NCI-H82 treated with DMSO at 0.1 percent for 48 hours (cell line): ENCODE measurements around the gene FREY1.
A peak's percentile ranks its signal among the peaks of the same experiment; 100 is the strongest.
"Not testable (repeated sequence)": the region's sequence is repeated elsewhere in the genome, so short reads cannot be mapped to it uniquely, and the experiment has no call there.

Experiments
- DNase-seq: peaks from one replicate; lab custom pipeline; 2025; ENCODE audit not compliant: unreplicated experiment; lab: John Stamatoyannopoulos, UW

FREY1 gene

DNA sequence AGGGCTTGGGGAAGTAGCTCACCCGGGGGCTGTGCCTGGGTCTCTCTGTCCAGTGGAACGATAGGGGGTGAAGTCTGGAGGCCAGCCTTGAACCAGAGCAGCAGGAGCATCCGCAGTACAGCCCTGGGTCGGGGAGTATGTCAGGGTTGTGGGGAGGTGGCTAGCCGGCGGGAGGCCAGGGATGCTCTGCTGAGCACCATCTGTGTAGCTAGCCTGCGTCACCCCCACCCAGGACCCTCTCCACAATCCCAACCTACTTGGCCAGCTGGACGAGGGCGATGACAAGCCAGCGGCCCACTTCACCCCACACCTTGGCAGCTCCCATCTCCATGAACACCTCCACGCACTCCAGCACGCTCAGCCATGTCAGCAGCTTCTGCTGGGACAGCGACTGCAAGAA lies 8.4 kb upstream of the FREY1 start:
- no peak for DNase-seq

DNA sequence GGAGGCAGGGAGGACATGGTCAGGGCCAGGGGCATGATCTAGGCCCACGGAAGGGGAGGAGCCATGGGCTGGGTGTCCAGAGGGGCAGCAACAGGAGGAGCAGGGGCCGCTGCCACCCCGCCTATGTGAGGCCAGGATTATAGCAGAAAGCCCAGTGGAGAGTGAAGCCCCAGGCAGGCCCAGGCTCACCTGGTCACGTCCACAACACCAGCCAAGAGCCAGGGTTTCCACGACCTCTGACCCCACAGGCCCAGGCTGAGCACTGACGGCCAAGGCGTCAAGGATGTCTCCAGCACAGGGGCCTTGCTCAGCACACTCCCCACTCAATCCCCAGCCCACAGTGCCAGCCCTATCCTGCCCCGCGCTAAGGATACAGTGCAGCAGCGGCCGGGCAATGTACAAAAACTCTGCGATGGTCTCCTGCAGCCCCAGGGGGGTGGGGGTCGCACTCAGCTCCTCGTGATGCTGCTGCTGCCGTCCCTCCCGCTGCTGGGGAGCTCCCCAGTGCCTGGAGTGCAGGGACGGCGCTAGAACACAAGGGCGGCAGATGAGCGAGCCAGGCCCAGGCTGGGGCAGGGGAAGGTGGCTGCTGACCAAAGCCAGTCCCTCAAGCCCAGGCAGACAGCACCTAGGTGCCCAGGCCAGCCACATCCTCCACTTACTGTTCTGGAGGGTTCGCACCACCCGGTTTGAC lies 7.0 kb upstream of the FREY1 start:
- DNase-seq = no peak

DNA sequence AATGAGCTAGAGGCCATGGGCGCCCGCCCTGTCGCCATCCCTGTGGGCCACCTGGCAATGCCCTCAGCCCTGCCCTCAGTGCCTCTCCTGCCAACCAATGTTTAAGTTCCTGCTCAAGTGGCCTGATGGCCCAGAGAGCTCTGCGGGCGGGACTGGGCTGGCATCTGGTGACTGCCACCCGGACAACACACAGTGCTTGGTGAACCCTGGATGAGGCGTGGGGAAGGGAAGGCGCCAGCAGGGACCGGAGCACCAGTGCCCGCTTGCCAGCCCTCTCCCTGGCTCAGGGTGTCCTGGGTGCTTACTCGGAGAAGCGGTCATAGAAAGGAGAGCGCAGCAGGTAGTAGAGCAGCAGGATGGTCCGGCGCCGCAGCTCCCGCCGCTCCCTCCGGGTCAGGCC lies 6.4 kb upstream of the FREY1 start:
- DNase-seq = no peak

DNA sequence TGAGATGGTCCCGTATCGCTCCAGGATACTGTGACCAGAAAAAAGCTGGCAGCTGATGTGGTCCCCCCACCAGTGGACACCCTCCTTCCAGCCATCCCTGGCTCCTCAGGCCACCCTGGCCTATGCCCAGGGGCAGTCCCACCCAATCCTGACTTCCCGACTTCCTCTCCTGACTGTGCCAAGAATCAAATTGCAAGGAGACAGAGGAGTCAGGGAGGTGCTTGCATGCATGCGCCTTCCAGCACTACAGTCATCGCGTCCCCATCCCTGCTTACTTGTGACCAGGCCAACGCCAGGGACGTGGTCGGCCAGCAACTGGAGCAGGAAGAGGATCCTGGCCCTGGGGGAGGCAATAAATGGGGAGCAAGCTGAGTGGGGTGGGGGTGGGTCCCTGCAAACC lies 3.6 kb upstream of the FREY1 start:
- DNase-seq = no peak

DNA sequence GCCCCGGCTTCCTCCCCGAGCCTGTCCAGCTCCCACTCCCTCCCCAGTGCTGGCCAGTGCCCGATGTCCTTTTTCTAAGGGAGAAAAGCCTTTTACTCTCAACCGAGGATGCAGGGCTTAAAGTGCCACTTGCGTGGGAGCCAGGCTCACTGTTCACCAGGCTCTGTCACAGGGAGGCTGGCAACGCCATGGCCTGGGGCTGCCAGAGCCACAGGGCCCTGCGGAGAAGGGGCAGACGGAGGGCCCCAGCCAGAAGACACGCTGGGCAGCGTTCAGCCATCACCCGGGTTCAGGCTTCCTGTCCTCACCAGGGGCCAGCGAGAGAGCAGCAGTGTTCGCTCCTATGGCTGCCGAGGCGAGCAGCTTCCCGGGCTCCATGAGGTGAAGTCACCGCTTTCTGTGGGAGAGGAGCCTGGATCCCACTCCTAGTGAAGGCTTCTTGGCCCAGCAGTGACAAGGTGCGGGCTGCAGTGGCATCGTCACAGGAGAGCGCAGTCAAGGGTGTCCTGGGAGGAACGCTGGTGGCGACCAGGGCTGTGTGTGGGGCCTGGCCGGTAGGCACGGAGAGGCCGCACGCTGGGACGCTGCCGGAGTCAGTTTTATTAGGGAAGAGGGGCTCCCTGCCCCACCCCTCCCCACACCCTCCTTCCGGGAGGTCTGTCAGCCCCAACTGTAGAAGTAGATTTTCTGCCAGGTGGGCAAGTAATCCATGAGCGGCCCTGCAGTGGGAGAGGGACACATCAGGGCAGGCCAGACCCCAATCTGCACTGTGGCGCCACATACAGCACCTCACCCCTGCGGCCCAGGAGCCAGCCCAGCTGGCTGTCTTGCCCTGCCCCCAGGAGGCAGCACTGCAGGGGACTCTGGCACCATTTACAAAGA lies 2.8 kb upstream of the FREY1 start:
- DNase-seq = no peak

DNA sequence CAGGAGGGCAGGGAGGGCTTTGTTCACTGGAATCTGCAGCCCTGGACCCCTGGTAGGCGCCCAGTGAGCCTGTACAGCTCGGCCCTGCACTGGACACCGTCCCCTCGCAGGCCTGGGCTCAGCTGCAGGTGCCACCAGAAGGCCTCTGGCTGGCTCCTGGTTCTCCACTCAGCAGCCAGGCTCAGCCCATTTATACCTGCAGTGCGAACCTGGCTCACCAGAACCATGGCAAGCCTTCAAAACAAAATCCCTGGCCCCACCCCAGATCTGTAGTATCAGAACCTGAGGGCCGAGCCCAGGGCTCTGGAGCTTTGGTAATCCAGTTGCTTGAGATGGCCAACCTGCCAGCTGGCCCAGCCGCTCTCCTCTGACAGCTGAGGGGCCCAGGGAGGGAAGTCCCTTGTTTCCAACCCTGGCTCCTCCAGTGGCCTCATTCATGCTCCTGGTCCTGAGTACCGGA lies 870 bp upstream of the FREY1 start:
- DNase-seq = no peak

DNA sequence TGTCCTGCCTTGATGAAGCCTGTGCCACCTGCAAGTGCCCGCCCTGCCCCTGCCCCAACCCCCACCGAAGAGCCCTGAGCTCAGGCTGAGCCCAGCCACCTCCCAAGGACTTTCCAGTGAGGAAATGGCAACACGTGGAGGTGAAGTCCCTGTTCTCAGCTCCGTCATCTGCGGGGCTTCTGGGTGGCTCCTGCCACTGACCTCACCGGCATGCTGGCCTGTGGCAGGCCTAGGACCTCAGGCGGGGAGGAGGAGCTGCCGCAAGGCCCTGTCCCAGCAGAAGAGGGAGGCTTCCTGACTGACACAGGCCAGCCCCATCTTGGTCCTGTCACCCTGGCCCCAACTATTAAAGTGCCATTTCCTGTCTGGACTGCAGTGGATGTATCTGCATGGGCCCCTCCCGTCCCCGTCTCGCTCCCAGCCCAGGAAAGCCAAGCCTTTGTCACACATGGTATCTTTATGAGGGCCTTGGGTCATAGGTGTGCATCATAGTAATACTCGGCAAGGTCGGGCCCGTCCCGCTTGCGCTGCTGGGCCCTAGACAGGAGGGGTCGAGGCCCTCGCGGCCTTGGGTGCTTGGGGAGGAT lies 882 bp downstream of the FREY1 start:
- DNase-seq = no peak

DNA sequence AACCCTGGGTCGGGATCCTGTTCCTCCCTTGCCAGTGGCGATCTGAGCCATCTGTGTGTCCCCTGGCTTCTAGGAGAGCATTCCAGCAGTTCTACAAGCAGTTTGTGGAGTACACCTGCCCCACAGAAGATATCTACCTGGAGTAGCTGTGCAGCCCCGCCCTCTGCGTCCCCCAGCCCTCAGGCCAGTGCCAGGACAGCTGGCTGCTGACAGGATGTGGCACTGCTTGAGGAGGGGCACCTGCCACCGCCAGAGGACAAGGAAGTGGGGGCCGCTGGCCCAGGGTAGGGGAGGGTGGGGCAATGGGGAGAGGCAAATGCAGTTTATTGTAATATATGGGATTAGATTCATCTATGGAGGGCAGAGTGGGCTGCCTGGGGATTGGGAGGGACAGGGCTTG lies 1.5 kb downstream of the FREY1 start:
- DNase-seq = not testable (repeated sequence)

DNA sequence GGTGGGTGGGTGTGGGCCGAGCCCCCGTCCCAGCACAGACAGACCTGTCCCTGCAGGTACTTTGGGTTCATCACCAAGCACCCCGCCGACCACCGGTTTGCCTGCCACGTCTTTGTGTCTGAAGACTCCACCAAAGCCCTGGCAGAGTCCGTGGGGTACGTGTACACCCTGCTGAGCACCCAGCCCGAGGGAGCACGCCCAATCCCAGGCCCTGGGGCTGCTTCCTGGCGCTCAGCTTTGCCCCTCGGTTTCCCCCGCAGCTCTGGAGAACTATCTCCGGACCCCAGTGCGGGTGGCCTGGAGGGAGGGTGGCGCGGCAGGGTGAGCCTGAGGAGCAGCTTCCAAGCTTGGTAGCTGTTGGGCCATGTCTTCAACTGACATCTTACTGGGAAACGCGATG lies 2.0 kb downstream of the FREY1 start:
- no peak for DNase-seq

DNA sequence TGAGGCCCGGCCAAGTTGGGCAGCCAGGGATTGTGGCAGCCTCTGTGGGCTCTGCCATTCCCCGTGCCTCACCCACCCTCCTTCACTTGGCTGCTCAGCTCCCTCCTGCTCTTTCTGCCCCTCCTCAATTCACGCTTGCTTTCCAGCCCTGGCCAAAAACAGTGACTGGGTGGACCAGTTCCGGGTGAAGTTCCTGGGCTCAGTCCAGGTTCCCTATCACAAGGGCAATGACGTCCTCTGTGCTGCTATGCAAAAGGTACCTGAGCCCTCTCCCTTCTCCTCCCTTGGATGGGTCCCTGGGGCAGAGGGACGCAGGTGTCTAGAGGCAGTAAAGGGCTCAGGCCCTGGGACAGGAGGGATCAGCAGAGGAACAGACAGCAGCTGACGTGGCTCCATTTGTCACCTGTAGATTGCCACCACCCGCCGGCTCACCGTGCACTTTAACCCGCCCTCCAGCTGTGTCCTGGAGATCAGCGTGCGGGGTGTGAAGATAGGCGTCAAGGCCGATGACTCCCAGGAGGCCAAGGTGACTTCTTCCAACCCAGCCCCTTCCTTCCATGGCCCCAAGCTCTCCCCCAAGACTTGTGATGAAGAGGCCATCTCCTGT lies 2.7 kb downstream of the FREY1 start:
- DNase-seq = no peak

DNA sequence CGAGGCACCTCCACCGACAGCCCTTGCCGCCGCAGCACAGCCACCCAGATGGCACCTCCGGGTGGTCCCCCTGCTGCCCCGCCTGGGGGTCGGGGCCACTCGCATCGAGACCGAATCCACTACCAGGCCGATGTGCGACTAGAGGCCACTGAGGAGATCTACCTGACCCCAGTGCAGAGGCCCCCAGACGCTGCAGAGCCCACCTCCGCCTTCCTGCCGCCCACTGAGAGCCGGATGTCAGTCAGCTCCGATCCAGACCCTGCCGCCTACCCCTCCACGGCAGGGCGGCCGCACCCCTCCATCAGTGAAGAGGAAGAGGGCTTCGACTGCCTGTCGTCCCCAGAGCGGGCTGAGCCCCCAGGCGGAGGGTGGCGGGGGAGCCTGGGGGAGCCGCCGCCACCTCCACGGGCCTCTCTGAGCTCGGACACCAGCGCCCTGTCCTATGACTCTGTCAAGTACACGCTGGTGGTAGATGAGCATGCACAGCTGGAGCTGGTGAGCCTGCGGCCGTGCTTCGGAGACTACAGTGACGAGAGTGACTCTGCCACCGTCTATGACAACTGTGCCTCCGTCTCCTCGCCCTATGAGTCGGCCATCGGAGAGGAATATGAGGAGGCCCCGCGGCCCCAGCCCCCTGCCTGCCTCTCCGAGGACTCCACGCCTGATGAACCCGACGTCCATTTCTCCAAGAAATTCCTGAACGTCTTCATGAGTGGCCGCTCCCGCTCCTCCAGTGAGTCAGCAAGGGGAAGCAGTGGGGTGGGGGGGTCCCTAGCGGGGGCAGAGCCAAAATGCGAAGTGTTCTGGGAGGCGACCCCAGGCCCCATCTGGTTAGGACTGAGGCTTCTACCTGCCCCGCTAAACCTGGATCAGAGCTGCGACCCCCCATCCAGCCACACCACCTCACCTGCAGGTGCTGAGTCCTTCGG lies 4.4 kb downstream of the FREY1 start:
- no peak for DNase-seq

DNA sequence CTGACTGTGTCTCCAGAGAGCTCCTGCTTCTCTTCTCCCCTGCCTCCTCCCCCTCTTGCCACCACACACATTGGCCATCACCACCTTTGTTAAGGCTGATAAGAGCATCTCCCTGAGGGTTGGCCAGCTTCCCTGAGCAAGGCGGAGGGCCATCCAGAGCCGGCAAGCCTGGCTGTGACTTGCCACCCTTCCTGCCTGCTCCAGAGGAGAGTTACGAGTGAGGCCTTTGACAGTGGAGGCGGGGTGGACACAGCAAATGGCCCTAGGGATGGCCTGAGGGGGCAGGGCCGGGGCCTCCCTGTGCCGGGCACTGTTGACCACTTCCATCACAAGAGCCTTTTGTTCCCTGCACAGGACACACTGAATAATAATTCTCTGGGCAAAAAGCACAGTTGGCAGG lies 5.4 kb downstream of the FREY1 start:
- no peak for DNase-seq

DNA sequence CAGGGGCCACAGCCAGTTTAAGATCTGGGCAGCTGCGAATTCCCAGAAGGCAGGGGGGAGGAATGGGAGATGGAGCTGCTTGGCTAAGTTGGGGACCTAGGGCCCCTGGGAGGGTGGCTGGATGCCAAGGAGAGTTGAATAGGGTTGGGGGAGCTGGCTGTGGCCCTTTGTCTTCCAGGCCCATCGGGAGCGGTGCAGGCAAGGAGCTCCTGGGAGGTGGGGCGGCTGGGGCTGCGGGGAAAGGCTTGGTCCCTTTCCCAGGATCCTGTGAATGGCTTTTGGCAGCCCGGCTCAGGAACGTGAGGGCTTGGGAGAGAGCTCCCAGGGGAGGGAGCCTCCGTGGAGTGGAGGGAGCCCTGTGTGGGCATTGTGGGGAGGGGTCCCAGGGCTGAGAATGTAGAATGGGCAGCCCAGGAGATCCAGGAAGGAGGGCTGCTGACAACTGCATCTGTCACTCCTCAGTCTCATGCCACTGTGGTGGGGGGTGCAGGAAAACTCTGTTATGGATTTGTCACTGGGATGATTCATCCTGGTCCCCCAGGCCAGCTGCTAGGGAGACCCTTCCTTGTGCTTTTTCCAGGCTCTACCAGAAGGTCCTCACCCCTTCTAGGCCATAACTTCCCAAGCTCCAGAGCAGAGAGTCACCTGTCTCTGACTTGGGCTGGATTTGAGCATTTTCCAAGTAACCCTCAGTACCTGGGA lies 6.0 kb downstream of the FREY1 start:
- DNase-seq = no peak

DNA sequence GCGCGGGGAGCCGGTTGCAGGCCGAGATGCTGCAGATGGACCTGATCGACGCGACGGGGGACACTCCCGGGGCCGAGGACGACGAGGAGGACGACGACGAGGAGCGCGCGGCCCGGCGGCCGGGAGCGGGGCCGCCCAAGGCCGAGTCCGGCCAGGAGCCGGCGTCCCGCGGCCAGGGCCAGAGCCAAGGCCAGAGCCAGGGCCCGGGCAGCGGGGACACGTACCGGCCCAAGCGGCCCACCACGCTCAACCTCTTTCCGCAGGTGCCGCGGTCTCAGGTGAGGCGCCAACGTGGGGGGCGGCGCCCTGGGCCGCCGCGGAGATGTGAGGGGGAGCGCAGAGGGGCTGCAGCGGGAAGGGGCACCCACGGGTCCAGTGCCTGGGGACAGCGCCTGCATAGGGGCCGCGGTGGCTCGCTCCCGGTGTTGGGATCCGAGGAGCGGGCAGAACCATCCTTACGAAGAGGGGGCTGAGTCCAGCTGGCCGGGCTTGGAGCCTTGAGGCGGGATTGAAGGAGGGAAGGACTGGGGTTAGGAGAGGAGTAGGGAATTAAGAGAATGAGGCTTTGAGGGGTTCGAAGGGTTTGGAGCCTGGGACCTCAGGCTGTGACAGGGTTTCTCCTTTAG lies 6.8 kb downstream of the FREY1 start:
- not testable (repeated sequence) for DNase-seq

DNA sequence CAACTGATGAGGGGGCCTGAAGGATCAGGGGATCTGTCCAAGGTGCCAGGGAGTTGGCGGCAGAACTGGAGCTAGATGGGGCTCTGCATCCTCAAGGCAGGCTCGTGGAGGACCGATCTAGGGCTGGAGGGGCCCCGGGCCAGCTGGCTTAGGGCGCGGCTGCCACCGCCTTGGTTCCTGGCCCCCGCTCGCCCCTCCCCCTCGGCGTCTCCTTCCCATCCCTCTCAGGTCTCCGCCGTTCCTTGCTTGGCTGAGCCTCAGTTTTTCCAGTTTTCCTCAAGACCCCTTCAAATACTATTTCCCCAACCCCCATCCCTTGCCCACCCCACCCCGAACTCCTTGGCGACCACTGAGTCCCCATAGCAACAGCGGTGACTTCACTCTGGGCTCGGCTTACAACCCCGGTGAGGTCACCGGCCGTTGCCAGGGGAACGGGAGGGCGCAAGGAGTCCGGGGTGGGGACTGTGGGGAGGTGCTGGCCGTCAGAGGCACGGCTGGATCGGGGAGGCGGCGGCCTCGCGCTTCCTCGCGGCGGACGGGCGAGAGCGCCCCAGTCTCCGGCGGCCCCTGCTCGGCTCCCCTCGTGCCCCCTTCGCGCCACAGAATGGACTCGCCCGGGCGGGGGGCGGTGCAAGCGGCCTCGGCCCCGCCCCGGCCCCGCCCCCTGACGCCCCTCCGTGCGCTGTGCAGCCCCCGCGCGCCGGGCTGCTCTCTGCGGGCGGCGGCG lies 7.5 kb downstream of the FREY1 start:
- DNase-seq = peak; percentile 56

DNA sequence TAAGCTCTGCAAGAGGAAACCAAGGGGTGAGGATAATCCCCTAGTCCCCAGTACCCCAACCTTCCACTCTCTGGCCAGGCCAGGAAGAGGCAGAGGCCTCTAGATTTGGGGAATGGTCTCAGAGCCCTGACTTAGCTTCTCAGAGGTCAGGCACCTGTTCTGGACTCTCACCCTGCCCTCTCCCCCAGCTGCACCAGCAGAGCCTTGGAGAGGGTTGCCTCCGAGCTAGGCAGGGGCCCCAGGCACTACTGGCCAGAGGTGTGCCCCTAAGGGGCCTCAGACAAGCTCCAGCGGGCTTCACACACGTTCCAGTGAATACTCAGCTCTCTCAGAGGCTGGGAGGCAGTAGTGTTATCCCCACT lies 8.0 kb downstream of the FREY1 start:
- DNase-seq = no peak

DNA sequence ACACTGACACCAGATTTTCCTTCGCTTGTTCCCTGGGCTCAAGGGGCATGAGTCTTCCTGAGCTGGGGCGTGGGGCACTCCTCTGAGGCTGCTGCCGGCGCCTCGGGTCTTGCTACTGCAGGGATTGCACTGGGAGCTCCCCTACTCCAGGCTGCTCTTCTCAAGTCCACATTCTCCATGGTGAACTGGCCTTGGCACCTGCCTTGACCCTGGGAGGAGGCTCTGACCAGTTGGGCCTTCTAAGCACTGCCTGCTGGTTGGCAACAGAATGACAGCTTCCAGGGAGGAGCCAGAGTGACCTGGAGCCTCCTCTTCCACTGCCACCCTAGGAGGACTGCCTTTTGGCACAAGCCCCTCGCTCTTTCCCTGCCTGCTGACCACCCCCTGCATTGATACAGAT lies 9.5 kb downstream of the FREY1 start:
- no peak for DNase-seq

DNA sequence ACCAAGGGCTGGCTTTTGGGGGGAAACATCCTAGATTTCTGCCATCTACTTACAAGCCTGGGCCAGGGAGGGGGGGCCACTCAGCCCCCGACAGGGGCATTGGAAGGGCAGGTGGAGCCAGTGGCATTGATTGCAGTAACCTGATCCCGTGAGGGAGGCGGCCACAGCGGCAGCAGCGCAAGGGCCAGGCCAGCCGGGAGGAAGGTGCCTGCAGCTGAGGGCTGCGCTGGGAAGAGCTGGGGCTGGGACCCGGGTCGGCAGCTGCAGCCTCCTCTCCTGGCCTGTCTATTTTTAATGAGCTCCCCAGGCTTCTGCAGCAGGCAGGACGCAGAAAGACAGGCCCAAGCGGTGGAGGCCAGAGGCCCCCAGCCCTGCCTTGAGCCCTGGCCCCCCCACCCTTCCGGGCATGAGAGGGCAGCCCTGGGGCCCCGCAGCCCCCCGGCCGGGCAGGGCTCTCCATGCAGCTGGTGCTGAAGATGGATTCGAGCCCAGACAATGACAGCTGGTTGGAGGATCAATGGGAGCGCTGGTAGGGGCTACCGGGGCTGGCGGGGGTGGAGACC lies 10.6 kb downstream of the FREY1 start:
- no peak for DNase-seq
